Transverse colon (tissue), 4 donors: Measurements from ENCODE around the gene TRIM31. TPM values are rescaled to one million over a fixed set of nuclear protein-coding genes. Genes with fewer than 3 reads are reported as not detected.

Experiments used
- DNase-seq: peaks from one replicate; pipeline ENCODE4 v3.0.0-alpha.2; 2019
- H3K27ac ChIP-seq, 4 donors: fragments of 200-600 bp; sonication (generic); 2 replicates each; pipeline ENCODE4 v1.5.1; 2016 to 2018; ENCODE audit warnings: inconsistent platforms in 4 of 4
- H3K27me3 ChIP-seq: fragments of 200-600 bp; sonication (generic); 2 replicates; pipeline ENCODE4 v1.5.1; 2017; ENCODE audit warnings: inconsistent platforms
- H3K36me3 ChIP-seq, 4 donors: fragments of 200-600 bp; sonication (generic); 2 replicates each; pipeline ENCODE4 v1.5.1; 2017 to 2019; ENCODE audit warnings: inconsistent platforms in 4 of 4
- H3K4me1 ChIP-seq, 4 donors: fragments of 200-600 bp; sonication (generic); 2 replicates each; pipeline ENCODE4 v1.5.1; 2017 to 2020; ENCODE audit warnings: inconsistent platforms in 4 of 4
- H3K4me3 ChIP-seq, 4 donors: fragments of 200-600 bp; sonication (generic); 1 replicate in 1 of 4; 2 replicates in 3 of 4; pipeline versions ENCODE4 v1.5.1 to v1.6.1; 2017 to 2019; ENCODE audit warnings: inconsistent platforms in 4 of 4
- H3K9me3 ChIP-seq, 2 donors: fragments of 200-600 bp; sonication (generic); 2 replicates each; pipeline ENCODE4 v1.5.1; 2017 to 2019; ENCODE audit warnings: inconsistent platforms in 2 of 2
- CTCF ChIP-seq, 5 experiments: fragments of 200-600 bp in 3 of 5; fragments of 450-650 bp in 2 of 5; sonication (generic) in 3 of 5; IDR thresholded peaks; 1 replicate in 2 of 5; 2 replicates in 3 of 5; pipeline ENCODE4 v1.5.1; 2016 to 2017; ENCODE audit warnings: antibody characterized with exemption in 5 of 5, inconsistent platforms in 3 of 5, mild to moderate bottlenecking in 2 of 5, moderate library complexity in 1 of 5
- EP300 ChIP-seq: sonication (generic); formaldehyde crosslinking; IDR thresholded peaks from one replicate; pipeline ENCODE4 v1.6.1; 2017; ENCODE audit warnings: antibody characterized with exemption, low read depth
- POLR2A ChIP-seq: fragments of 450-650 bp; IDR thresholded peaks from one replicate; pipeline ENCODE4 v1.6.1; 2016; ENCODE audit warnings: antibody characterized with exemption, mild to moderate bottlenecking, moderate library complexity
- POLR2AphosphoS5 ChIP-seq, 3 donors: sonication (generic); formaldehyde crosslinking; IDR thresholded peaks; one replicate each; pipeline ENCODE4 v1.6.1; 2016; ENCODE audit warnings: antibody characterized with exemption in 3 of 3
- WGBS, 2 donors: methylation state at CpG; one replicate each; pipeline ENCODE4 v1.1.5; 2018; ENCODE audit warnings: low coverage in 1 of 2; 5-methylcytosine and 5-hydroxymethylcytosine counted together
- in situ Hi-C, 4 donors: fragments of 200-750 bp; cut with MboI; loops; one replicate each; pipeline versions ENCODE4 v1.15.0 to v1.15.1; 2017; ENCODE audit warnings: low sequenced_read_pairs in 3 of 4, low pct_ligation_motif_present in 1 of 4, low pct_unique_long_range_greater_than_20kb in 1 of 4
- intact Hi-C: fragments of 100-400 bp; cut with DNase I; formaldehyde crosslinking; loops from one replicate; pipeline ENCODE4 v1.15.1; 2023; ENCODE audit warnings: low total_unique reads
- total RNA-seq, 4 donors: library from RNA; depleted of rRNA; stranded (reverse); fragments of >200 nt; gene quantifications; one replicate each; pipeline ENCODE4 v1.1.0, GENCODE V29; 2016

The TRIM31 gene
- total RNA-seq, 4 donors from 2014 or later = 3.4 to 221 (median 151) TPM

DNA sequence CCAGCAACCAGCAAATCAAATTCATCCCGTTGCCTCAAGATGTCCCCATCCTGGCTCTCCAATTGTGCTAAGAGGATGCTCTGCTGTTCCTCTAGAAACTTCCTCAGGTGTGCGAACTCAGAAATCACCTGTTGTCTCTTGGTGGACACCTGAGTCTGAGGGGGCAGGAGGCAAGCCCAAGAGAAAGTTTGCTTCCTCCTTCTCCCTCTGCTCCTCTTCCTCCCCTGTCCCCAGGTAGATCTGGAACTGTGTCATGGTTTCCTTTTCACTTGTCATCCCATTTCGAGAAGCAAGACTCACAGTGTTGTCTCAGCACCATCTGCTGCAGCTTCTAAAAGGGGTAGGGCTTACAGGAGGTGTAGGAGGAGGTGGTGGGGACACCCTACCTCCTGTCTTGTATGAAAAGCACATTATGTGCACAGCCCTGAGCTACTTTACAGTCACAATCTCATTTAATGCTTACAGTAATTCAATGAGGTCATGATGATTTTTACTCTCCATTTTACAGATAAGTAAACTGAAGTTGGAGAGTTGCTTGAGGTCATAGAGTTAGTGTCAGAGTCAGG lies 45.7 kb upstream of the TRIM31 start:
- WGBS, 2 donors = 55 to 60% methylated on average over 1 to 3 of the region's 3 CpGs
- H3K27me3 ChIP-seq = no peaks in the 10 kb centered on the region
- intact Hi-C loops = no loop called here
- TF ChIP-seq CTCF (IDR thresholded peaks at IDR 0.05) (no peak), EP300 (no peak), POLR2A (no peak), POLR2AphosphoS5 (IDR thresholded peaks at IDR 0.05) (no peak)
- in situ Hi-C loops = no loop called here
- peaks cover 0 to 37% (median 28%) of the 10 kb centered on the region in 4 donors for H3K4me1 ChIP-seq
- no peaks in the 10 kb centered on the region for H3K9me3 ChIP-seq
- DNase-seq = no peak
- no peaks in the 10 kb centered on the region for H3K36me3 ChIP-seq
- no peak overlapping the region for H3K27ac ChIP-seq
- H3K4me3 ChIP-seq = no peak overlapping the region

DNA sequence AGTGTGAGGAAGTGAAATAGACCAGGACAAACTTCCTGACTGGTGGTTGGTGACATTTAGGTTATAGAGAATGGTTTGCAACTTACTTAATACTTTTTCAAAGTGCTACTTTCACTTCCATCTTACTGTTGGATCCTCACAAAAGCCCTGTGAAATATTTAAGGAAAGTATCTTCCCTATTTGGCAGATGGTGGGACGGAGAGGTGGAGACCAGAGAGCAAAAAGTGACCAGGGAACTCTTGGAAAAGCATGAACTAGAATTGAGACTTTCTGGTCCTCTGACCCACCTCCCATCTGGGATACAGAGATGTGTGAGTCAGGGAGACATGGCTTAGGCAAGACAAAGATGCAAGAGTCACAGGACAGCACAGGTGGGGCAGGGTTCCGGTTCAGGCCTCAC lies 45.1 kb upstream of the TRIM31 start:
- in situ Hi-C loops = no loop called here
- WGBS, 2 donors = 71 to 81% methylated on average over 1 to 2 of the region's 2 CpGs

GRCh38 chr6:30157581-30157980 lies 44.7 kb upstream of the TRIM31 start:
- no peaks in the 10 kb centered on the region for H3K9me3 ChIP-seq
- H3K36me3 ChIP-seq = no peaks in the 10 kb centered on the region
- TF ChIP-seq POLR2AphosphoS5 (IDR thresholded peaks at IDR 0.05) (no peak), CTCF (IDR thresholded peaks at IDR 0.05) (no peak), EP300 (no peak), POLR2A (no peak)
- DNase-seq = no peak
- no peak overlapping the region for H3K27ac ChIP-seq
- peaks cover 0 to 37% (median 28%) of the 10 kb centered on the region in 4 donors for H3K4me1 ChIP-seq
- H3K4me3 ChIP-seq = no peak overlapping the region
- intact Hi-C loops = no loop called here
- no peaks in the 10 kb centered on the region for H3K27me3 ChIP-seq
- in situ Hi-C loops = no loop called here

More for the DNA sequence above, 45.1 kb upstream of the TRIM31 start:
- Histone ChIP-seq H3K9me3 (no peaks in the 10 kb centered on the region), H3K27ac (no peak overlapping the region), H3K27me3 (no peaks in the 10 kb centered on the region), H3K36me3 (no peaks in the 10 kb centered on the region), H3K4me1 (peaks cover 0 to 37% (median 28%) of the 10 kb centered on the region in 4 donors), H3K4me3 (no peak overlapping the region)
- TF ChIP-seq POLR2AphosphoS5 (IDR thresholded peaks at IDR 0.05) = no peak
- no peak for TF ChIP-seq CTCF (IDR thresholded peaks at IDR 0.05)
- no peak for TF ChIP-seq EP300
- no peak for TF ChIP-seq POLR2A
- intact Hi-C loops = no loop called here
- DNase-seq = no peak

GRCh38 chr6:30156774-30157173 lies 43.9 kb upstream of the TRIM31 start:
- Histone ChIP-seq H3K9me3 (no peaks in the 10 kb centered on the region), H3K4me1 (peaks cover 0 to 32% (median 28%) of the 10 kb centered on the region in 4 donors), H3K4me3 (no peak overlapping the region), H3K27me3 (no peaks in the 10 kb centered on the region), H3K27ac (peak overlapping the region; percentile 37 to 67 (median 56)), H3K36me3 (no peaks in the 10 kb centered on the region)
- no peak for DNase-seq
- intact Hi-C loops (no loop called here), in situ Hi-C loops (no loop called here)
- TF ChIP-seq POLR2A = no peak
- TF ChIP-seq EP300 = no peak
- no peak for TF ChIP-seq POLR2AphosphoS5 (IDR thresholded peaks at IDR 0.05)
- no peak for TF ChIP-seq CTCF (IDR thresholded peaks at IDR 0.05)
- WGBS, 2 donors = 69 to 88% methylated on average over 5 to 9 of the region's 9 CpGs
